HT-29 (cell line): ENCODE results near the gene GRM7. TPM values are rescaled to one million over a fixed set of nuclear protein-coding genes. Genes with fewer than 3 reads are reported as not detected.

Source experiments
- DNase-seq: peaks from one replicate; pipeline ENCODE4 v3.0.0-alpha.2; 2015; ENCODE audit warnings: low spot score
- total RNA-seq: library from RNA; depleted of rRNA; stranded (reverse); fragments of >200 nt; shearing (Covaris generic); gene quantifications from 2 replicates; pipeline ENCODE4 v1.2.3, GENCODE V29; 2014

GRM7 gene
- total RNA-seq, 1 experiment from 2014 or later = 0.08 TPM

- no peak for DNase-seq
Observed at GRCh38 chr3:7146529-7146928, 285.6 kb downstream of the GRM7 start.

- no peak for DNase-seq
Observed at GRCh38 chr3:7158516-7158915, 297.6 kb downstream of the GRM7 start.

- DNase-seq = no peak
Observed at GRCh38 chr3:7160689-7161088, 299.8 kb downstream of the GRM7 start.

- DNase-seq = no peak
Observed at GRCh38 chr3:7166460-7166859, 305.5 kb downstream of the GRM7 start.

GRCh38 chr3:7171493-7171892, 310.6 kb downstream of the GRM7 start:
- DNase-seq = no peak

- DNase-seq = no peak
Observed at GRCh38 chr3:7172996-7173395, 312.1 kb downstream of the GRM7 start.

GRCh38 chr3:7188551-7188950, 327.6 kb downstream of the GRM7 start:
- DNase-seq = no peak

- DNase-seq = no peak
Observed at GRCh38 chr3:7190095-7190494, 329.2 kb downstream of the GRM7 start.

- no peak for DNase-seq
Observed at GRCh38 chr3:7193269-7193668, 332.4 kb downstream of the GRM7 start.

- no peak for DNase-seq
Observed at GRCh38 chr3:7194071-7194835, 333.3 kb downstream of the GRM7 start.

GRCh38 chr3:7195934-7196333, 335.0 kb downstream of the GRM7 start:
- no peak for DNase-seq

- no peak for DNase-seq
Observed at GRCh38 chr3:7201784-7202183, 340.9 kb downstream of the GRM7 start.

- DNase-seq = no peak
Observed at GRCh38 chr3:7203969-7204847, 343.3 kb downstream of the GRM7 start.

- DNase-seq = no peak
Observed at GRCh38 chr3:7204848-7205156, 343.9 kb downstream of the GRM7 start.

GRCh38 chr3:7205535-7205934, 344.6 kb downstream of the GRM7 start:
- no peak for DNase-seq

- no peak for DNase-seq
Observed at GRCh38 chr3:7205962-7206361, 345.0 kb downstream of the GRM7 start.

GRCh38 chr3:7207125-7207524, 346.2 kb downstream of the GRM7 start:
- DNase-seq = no peak

- no peak for DNase-seq
Observed at GRCh38 chr3:7207928-7208327, 347.0 kb downstream of the GRM7 start.

- no peak for DNase-seq
Observed at GRCh38 chr3:7209098-7209497, 348.2 kb downstream of the GRM7 start.

- DNase-seq = no peak
Observed at GRCh38 chr3:7211740-7212139, 350.8 kb downstream of the GRM7 start.

- no peak for DNase-seq
Observed at GRCh38 chr3:7215706-7216105, 354.8 kb downstream of the GRM7 start.

GRCh38 chr3:7226393-7226792, 365.5 kb downstream of the GRM7 start:
- no peak for DNase-seq
